HUES64 (cell line): ENCODE data around the gene MYBL2.

Source experiments
- H3K27ac ChIP-seq: 2 replicates; pipeline ENCODE4 v1.7.0; 2013; ENCODE audit warnings: low read depth, low read length, inconsistent platforms
- H3K27me3 ChIP-seq: 2 replicates; pipeline ENCODE4 v1.6.1; 2013; ENCODE audit warnings: mild to moderate bottlenecking, low read length; ENCODE audit not compliant: insufficient read depth
- H3K36me3 ChIP-seq: 2 replicates; pipeline ENCODE4 v1.6.1; 2013; ENCODE audit warnings: mild to moderate bottlenecking, low read length; ENCODE audit not compliant: insufficient read depth
- H3K4me1 ChIP-seq: 2 replicates; pipeline ENCODE4 v1.6.1; 2013; ENCODE audit warnings: mild to moderate bottlenecking, low read length, moderate library complexity; ENCODE audit not compliant: insufficient read depth
- H3K4me3 ChIP-seq: 2 replicates; pipeline ENCODE4 v1.5.1; 2013; ENCODE audit warnings: mild to moderate bottlenecking, low read length, moderate library complexity
- H3K9ac ChIP-seq: 2 replicates; pipeline ENCODE4 v1.6.1; 2013; ENCODE audit warnings: mild to moderate bottlenecking, low read depth, low read length
- H3K9me3 ChIP-seq: 2 replicates; pipeline ENCODE4 v1.6.1; 2013; ENCODE audit warnings: low read depth, low read length; ENCODE audit not compliant: insufficient read depth
- WGBS: fragments of 150-250, 120-280 bp; methylation state at CpG from one replicate; pipeline ENCODE4 v1.1.7; 2013; ENCODE audit warnings: missing lambda C conversion rate; 5-methylcytosine and 5-hydroxymethylcytosine counted together

MYBL2 gene

GRCh38 chr20:43682446-43682845 lies 15.5 kb downstream of the MYBL2 start:
- Histone ChIP-seq H3K27me3 (no peaks in the 10 kb centered on the region), H3K4me3 (no peak overlapping the region), H3K4me1 (no peaks in the 10 kb centered on the region), H3K36me3 (peaks cover 63% of the 10 kb centered on the region), H3K27ac (no peak overlapping the region), H3K9ac (no peak overlapping the region), H3K9me3 (no peaks in the 10 kb centered on the region)
- 95% methylated on average over 9 of the region's 9 CpGs for WGBS

- WGBS: 93% methylated on average over 13 of the region's 13 CpGs
- Histone ChIP-seq H3K4me3 (no peak overlapping the region), H3K27me3 (no peaks in the 10 kb centered on the region), H3K9me3 (no peaks in the 10 kb centered on the region), H3K27ac (no peak overlapping the region), H3K4me1 (no peaks in the 10 kb centered on the region), H3K36me3 (peaks cover 67% of the 10 kb centered on the region), H3K9ac (no peak overlapping the region; the same call in 1 of the 2 replicates)
These were observed 19.9 kb downstream of the MYBL2 start for GRCh38 chr20:43686820-43687219.

- Histone ChIP-seq H3K4me1 (no peaks in the 10 kb centered on the region), H3K4me3 (no peak overlapping the region), H3K27ac (no peak overlapping the region), H3K27me3 (no peaks in the 10 kb centered on the region), H3K36me3 (peaks cover 67% of the 10 kb centered on the region), H3K9ac (no peak overlapping the region), H3K9me3 (no peaks in the 10 kb centered on the region)
- 77% methylated on average over 4 of the region's 4 CpGs for WGBS
These were observed 22.3 kb downstream of the MYBL2 start for GRCh38 chr20:43689165-43689564.

- Histone ChIP-seq H3K27ac (no peak overlapping the region), H3K36me3 (peaks cover 83% of the 10 kb centered on the region), H3K4me3 (no peak overlapping the region), H3K27me3 (no peaks in the 10 kb centered on the region), H3K9me3 (no peaks in the 10 kb centered on the region), H3K4me1 (no peaks in the 10 kb centered on the region), H3K9ac (no peak overlapping the region)
- WGBS: 94% methylated on average over 8 of the region's 9 CpGs
These were observed 24.2 kb downstream of the MYBL2 start for GRCh38 chr20:43690943-43691598.

GRCh38 chr20:43691928-43692524 lies 25.1 kb downstream of the MYBL2 start:
- WGBS: 88% methylated on average over 5 of the region's 5 CpGs
- no peaks in the 10 kb centered on the region for H3K4me1 ChIP-seq
- H3K9ac ChIP-seq: no peak overlapping the region
- H3K27me3 ChIP-seq: no peaks in the 10 kb centered on the region
- no peaks in the 10 kb centered on the region for H3K9me3 ChIP-seq
- peaks cover 82% of the 10 kb centered on the region for H3K36me3 ChIP-seq
- H3K4me3 ChIP-seq: no peak overlapping the region
- no peak overlapping the region for H3K27ac ChIP-seq

- Histone ChIP-seq H3K4me1 (no peaks in the 10 kb centered on the region), H3K36me3 (peaks cover 70% of the 10 kb centered on the region), H3K9me3 (no peaks in the 10 kb centered on the region), H3K9ac (no peak overlapping the region), H3K27ac (no peak overlapping the region), H3K27me3 (no peaks in the 10 kb centered on the region), H3K4me3 (no peak overlapping the region)
- WGBS: 89% methylated on average over 3 of the region's 3 CpGs
These were observed 27.8 kb downstream of the MYBL2 start for GRCh38 chr20:43694763-43695162.

GRCh38 chr20:43695571-43695970 lies 28.7 kb downstream of the MYBL2 start:
- H3K4me3 ChIP-seq: no peak overlapping the region
- WGBS: 92% methylated on average over 8 of the region's 8 CpGs
- H3K27me3 ChIP-seq: no peaks in the 10 kb centered on the region
- no peaks in the 10 kb centered on the region for H3K4me1 ChIP-seq
- H3K27ac ChIP-seq: no peak overlapping the region
- no peak overlapping the region for H3K9ac ChIP-seq
- no peaks in the 10 kb centered on the region for H3K9me3 ChIP-seq
- H3K36me3 ChIP-seq: peaks cover 72% of the 10 kb centered on the region

- Histone ChIP-seq H3K4me1 (no peaks in the 10 kb centered on the region), H3K27me3 (no peaks in the 10 kb centered on the region), H3K9me3 (no peaks in the 10 kb centered on the region), H3K27ac (no peak overlapping the region), H3K36me3 (peaks cover 81% of the 10 kb centered on the region), H3K4me3 (no peak overlapping the region), H3K9ac (no peak overlapping the region)
- 94% methylated on average over 8 of the region's 8 CpGs for WGBS
These were observed 33.1 kb downstream of the MYBL2 start for GRCh38 chr20:43699941-43700565.

GRCh38 chr20:43700627-43701026 lies 33.7 kb downstream of the MYBL2 start:
- no peaks in the 10 kb centered on the region for H3K27me3 ChIP-seq
- H3K36me3 ChIP-seq: peaks cover 80% of the 10 kb centered on the region
- WGBS: 95% methylated on average over 8 of the region's 8 CpGs
- no peak overlapping the region for H3K9ac ChIP-seq
- no peaks in the 10 kb centered on the region for H3K4me1 ChIP-seq
- no peak overlapping the region for H3K4me3 ChIP-seq
- no peak overlapping the region for H3K27ac ChIP-seq
- no peaks in the 10 kb centered on the region for H3K9me3 ChIP-seq

- WGBS: 95% methylated on average over 14 of the region's 14 CpGs
- H3K9me3 ChIP-seq: no peaks in the 10 kb centered on the region
- peaks cover 75% of the 10 kb centered on the region for H3K36me3 ChIP-seq
- no peak overlapping the region for H3K27ac ChIP-seq
- no peak overlapping the region for H3K4me3 ChIP-seq
- H3K9ac ChIP-seq: no peak overlapping the region
- H3K4me1 ChIP-seq: no peaks in the 10 kb centered on the region
- no peaks in the 10 kb centered on the region for H3K27me3 ChIP-seq
These were observed 35.6 kb downstream of the MYBL2 start for GRCh38 chr20:43702502-43702901.

GRCh38 chr20:43710370-43711044 lies 43.6 kb downstream of the MYBL2 start:
- Histone ChIP-seq H3K36me3 (peaks cover 86% of the 10 kb centered on the region), H3K27me3 (no peaks in the 10 kb centered on the region), H3K9me3 (no peaks in the 10 kb centered on the region), H3K9ac (no peak overlapping the region), H3K4me3 (no peak overlapping the region), H3K4me1 (no peaks in the 10 kb centered on the region), H3K27ac (no peak overlapping the region)
- WGBS: 94% methylated on average over 9 of the region's 9 CpGs
